Ishikawa (cell line): ENCODE data around the gene CACNA1C.

Experiments
- CEBPB ChIP-seq: IDR thresholded peaks from 2 replicates; pipeline ENCODE4 v1.6.1; 2012
- CREB1 ChIP-seq: IDR thresholded peaks from 2 replicates; pipeline ENCODE4 v1.6.1; 2012; ENCODE audit warnings: low read depth
- EGR1 ChIP-seq: IDR thresholded peaks from 2 replicates; pipeline ENCODE4 v1.6.1; 2012
- EP300 ChIP-seq: IDR thresholded peaks from 2 replicates; pipeline ENCODE4 v1.6.1; 2012; ENCODE audit warnings: borderline replicate concordance
- FOXM1 ChIP-seq: IDR thresholded peaks from 2 replicates; pipeline ENCODE4 v1.6.1; 2012; ENCODE audit warnings: low read depth, borderline replicate concordance
- MAX ChIP-seq: IDR thresholded peaks from 2 replicates; pipeline ENCODE4 v1.6.1; 2012
- NFIC ChIP-seq: IDR thresholded peaks from 2 replicates; pipeline ENCODE4 v1.6.1; 2012
- RAD21 ChIP-seq: IDR thresholded peaks from 2 replicates; pipeline ENCODE4 v1.6.1; 2012; ENCODE audit warnings: low read depth
- TAF1 ChIP-seq: IDR thresholded peaks from 2 replicates; pipeline ENCODE4 v1.6.1; 2012; ENCODE audit warnings: low read depth, mild to moderate bottlenecking
- TCF12 ChIP-seq: IDR thresholded peaks from 2 replicates; pipeline ENCODE4 v1.6.1; 2012; ENCODE audit warnings: low read depth
- TEAD4 ChIP-seq: IDR thresholded peaks from 2 replicates; pipeline ENCODE4 v1.6.1; 2012
- YY1 ChIP-seq: IDR thresholded peaks from 2 replicates; pipeline ENCODE4 v1.6.1; 2012; ENCODE audit warnings: low read depth
- ZBTB7A ChIP-seq: IDR thresholded peaks from 2 replicates; pipeline ENCODE4 v1.6.1; 2012; ENCODE audit warnings: low read depth
- TF ChIP-seq, protein P1 (sequence below): IDR thresholded peaks from 2 replicates; pipeline ENCODE4 v1.6.1; 2012; ENCODE audit warnings: low read depth, mild to moderate bottlenecking
- TF ChIP-seq, protein P2 (sequence below): IDR thresholded peaks from 2 replicates; pipeline ENCODE4 v1.6.1; 2012

CACNA1C gene

GRCh38 chr12:2551412-2551900 lies 498.7 kb downstream of the CACNA1C start:
- TF ChIP-seq YY1 (no peak), RAD21 (no peak), MAX (no peak), TEAD4 (no peak), FOXM1 (no peak), EGR1 (no peak), TCF12 (no peak), EP300 (no peak), TAF1 (no peak), CREB1 (no peak), ZBTB7A (no peak)
- TF ChIP-seq, protein P1, sequence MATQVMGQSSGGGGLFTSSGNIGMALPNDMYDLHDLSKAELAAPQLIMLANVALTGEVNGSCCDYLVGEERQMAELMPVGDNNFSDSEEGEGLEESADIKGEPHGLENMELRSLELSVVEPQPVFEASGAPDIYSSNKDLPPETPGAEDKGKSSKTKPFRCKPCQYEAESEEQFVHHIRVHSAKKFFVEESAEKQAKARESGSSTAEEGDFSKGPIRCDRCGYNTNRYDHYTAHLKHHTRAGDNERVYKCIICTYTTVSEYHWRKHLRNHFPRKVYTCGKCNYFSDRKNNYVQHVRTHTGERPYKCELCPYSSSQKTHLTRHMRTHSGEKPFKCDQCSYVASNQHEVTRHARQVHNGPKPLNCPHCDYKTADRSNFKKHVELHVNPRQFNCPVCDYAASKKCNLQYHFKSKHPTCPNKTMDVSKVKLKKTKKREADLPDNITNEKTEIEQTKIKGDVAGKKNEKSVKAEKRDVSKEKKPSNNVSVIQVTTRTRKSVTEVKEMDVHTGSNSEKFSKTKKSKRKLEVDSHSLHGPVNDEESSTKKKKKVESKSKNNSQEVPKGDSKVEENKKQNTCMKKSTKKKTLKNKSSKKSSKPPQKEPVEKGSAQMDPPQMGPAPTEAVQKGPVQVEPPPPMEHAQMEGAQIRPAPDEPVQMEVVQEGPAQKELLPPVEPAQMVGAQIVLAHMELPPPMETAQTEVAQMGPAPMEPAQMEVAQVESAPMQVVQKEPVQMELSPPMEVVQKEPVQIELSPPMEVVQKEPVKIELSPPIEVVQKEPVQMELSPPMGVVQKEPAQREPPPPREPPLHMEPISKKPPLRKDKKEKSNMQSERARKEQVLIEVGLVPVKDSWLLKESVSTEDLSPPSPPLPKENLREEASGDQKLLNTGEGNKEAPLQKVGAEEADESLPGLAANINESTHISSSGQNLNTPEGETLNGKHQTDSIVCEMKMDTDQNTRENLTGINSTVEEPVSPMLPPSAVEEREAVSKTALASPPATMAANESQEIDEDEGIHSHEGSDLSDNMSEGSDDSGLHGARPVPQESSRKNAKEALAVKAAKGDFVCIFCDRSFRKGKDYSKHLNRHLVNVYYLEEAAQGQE = no peak

DNA sequence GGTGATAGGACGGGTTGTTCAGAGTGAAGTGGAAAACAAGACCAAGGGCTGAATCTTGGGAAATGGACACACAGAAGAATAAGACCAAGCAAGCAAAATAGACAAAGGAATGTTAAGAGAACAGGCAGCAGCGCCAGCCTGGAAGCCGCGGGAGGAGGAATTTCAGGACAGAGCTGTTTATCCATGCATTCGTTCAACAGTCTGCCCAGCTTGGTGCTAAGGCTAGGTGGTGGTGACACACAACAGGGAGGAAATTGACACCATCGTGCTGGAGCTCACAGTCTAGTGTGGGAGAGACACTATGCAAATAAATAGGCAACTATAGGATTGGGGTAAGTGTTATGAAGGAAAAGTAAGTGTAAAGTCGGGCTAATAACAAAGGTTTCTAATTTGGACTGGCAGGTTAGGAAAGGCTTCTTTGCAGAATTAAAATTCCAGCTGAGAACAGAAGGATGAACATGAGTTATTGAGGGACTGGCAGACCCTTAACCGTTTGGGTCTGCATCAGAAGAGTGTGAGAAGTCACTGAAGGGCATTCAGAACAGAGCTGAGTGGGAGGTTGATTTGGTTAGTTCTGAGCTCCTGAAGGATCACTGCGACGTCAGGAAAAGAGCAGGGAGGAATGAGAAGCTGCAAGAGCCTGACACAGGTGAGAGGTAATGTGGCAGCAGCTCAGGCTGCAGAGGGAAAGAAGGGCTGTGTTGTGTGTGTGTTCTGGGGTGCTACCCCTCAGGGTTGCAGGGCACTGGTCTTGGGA lies 499.4 kb downstream of the CACNA1C start:
- TF ChIP-seq TAF1 (no peak), NFIC (no peak), YY1 (no peak), TCF12 (no peak), CREB1 (no peak), TEAD4 (no peak), CEBPB (no peak), MAX (no peak), EGR1 (no peak), FOXM1 (no peak)
- TF ChIP-seq, protein P2, sequence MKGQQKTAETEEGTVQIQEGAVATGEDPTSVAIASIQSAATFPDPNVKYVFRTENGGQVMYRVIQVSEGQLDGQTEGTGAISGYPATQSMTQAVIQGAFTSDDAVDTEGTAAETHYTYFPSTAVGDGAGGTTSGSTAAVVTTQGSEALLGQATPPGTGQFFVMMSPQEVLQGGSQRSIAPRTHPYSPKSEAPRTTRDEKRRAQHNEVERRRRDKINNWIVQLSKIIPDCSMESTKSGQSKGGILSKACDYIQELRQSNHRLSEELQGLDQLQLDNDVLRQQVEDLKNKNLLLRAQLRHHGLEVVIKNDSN = no peak
- TF ChIP-seq, protein P1 = no peak

GRCh38 chr12:2553388-2554126 lies 500.8 kb downstream of the CACNA1C start:
- TF ChIP-seq, protein P1 = no peak
- TF ChIP-seq ZBTB7A (no peak), YY1 (no peak), TAF1 (no peak), CEBPB (no peak), CREB1 (no peak), EP300 (no peak), FOXM1 (no peak), NFIC (no peak), RAD21 (no peak), EGR1 (no peak), MAX (no peak), TCF12 (no peak)
- TF ChIP-seq, protein P2 = no peak
